GM19035 (cell line): ENCODE measurements around the gene POLG2.
A peak's percentile ranks its signal among the peaks of the same experiment; 100 is the strongest.
"Not testable (repeated sequence)": the region's sequence is repeated elsewhere in the genome, so short reads cannot be mapped to it uniquely, and the experiment has no call there.

Experiments
- ATAC-seq: cut with Tn5 transposase; IDR thresholded peaks from one replicate; pipeline ENCODE4 v1.9.1; 2021; ENCODE audit not compliant: unreplicated experiment

POLG2 gene

DNA sequence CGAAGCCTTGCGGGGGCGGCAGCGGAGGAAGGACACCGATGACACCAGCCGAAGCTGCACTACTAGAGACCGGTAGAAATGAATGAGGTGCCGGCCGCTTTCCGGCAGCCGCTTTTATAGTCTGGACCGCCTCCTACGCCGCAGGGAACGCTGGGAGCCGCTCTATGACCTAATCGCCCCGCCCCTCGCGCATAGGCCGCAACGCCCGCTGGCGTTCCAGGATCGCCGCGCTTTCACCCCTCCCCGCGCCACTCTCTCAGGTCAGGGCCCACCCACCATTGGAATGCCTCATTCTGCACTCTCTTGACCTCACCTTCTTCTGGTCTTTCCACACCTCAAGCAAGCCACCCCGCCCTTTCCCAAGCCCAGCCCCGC is 9.3 kb upstream of the POLG2 start, which contains the start of gene DDX5:
TSS of gene DDX5 (minus strand) at position 89 of the 375 bp plus-strand sequence. CDS start 170 bp downstream, outside the sequence.
- ATAC-seq = peak; percentile 58

DNA sequence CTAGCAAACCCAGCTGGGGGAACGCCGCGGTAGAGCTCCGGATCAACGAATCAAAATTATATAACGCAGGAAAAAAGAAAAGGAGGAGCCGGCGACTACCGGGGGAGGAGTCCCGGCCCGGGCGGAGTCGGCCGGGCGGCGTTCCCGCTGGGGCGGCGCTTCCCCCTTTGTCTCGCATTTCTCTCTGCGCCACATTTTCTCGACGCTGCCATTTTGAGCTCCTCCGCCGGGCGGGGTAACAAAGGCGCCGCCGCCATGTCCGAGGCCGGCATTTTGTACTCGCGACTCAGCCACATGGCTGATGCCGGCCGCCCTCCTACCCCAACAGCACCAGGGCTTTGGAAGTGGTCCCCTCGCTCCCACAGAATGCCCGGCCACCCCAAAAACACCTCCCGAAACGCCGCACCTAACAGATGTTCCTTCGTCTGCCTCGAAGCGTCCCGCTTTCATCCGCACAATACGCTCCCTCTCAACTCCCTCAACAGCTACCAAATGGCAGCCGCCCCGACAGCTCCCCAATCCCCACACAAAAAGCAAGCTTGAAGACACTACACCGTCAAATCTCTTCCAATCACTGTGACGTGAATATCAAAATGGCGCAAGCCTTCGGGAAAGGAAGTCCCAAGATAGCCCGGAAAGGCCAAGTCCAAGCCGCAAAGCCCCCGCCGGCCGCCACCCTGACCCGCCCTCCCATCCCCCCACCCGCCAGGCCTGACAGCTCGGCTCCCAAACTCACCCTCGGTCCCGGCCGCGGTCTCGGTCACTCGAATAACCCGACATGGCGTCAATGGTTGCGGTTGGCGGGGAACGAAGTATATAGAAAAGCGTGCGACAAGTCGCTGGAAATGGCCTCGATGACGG is 8.7 kb upstream of the POLG2 start:
- peak; percentile 28 for ATAC-seq

DNA sequence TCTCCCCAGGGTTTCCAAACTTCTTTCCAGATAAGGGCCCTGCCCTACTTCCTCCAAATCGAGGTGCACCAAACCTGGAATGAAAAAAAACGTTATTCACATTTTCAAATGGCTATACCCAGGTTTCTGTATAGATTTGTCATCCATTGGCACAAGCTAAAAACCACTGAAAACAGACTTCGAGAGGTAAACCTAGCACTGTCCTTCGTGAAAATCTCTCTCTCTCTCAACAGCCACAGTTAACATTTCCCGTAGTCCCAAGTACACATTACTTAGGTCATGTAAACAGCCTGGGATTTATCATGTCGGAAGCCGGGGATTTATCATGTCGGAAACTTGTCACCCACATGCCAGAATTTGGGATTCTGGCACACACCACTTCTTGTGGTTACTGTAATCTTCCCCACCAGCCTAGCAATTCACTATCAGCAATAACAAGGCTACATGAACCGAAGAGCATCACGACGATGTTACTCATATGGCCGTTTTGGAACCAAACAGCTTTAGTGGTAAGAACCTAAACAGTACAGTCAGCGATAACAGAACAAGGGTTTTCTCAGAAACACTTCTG is 8.0 kb upstream of the POLG2 start:
- ATAC-seq = no peak

DNA sequence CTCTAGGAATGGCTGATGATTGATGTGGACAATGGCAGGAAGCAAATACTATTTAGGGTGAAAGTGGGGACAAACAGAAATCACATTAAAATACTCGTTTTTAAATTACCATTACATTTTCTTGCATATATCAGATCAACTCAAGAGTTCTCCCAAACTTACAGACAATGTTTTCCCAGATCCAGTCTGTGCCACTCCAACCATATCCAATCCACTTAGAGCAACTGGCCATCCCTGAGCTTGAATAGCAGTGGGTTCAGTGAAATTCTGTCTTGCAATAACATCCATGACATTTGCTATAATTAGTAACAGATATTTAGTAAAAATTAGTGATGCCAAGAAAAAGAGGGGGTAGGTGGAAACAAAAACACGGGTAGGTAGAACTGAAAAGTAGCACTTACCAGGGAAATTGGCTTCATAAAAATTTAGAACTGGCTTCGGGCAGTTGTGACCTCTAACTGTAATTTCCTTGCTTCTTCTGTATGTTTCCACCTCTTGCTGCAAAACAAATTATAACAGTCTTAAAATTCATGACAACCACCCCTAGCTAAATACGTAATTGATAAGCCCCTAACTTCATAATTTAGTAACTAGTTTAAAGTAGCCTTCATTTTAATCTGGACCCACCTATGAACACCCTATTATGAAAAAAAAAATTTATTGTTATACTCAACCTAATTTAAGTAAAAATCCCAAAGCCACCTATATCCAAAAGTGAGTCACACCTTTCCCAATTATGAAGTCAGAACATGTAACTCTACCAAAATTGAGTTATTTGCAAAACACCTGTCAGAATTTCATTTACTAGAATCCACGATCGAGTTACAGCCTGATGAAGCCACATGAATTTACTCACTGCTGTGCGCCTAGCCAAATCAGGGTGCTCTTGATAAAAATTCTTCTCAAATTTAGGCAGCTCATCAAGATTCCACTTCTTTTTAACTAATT is 7.2 kb upstream of the POLG2 start:
- no peak for ATAC-seq

DNA sequence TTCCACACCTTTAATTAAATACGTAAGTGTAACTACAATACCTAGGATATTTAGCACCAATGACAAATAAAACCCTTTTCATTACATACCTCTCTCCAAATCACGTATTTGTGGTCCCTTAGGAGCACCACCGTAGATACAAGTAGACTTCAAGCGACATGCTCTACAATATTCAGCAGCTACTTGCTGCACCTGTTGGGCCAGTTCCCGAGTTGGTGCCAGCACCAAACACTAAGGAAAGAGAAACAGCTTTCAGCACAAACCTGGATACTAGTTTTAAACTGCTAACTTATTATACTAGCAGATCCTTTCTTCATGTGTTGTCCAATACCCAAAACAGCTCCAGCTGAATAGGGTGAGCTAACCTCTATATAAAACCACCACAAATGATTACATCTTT is 6.5 kb upstream of the POLG2 start:
- ATAC-seq = no peak

DNA sequence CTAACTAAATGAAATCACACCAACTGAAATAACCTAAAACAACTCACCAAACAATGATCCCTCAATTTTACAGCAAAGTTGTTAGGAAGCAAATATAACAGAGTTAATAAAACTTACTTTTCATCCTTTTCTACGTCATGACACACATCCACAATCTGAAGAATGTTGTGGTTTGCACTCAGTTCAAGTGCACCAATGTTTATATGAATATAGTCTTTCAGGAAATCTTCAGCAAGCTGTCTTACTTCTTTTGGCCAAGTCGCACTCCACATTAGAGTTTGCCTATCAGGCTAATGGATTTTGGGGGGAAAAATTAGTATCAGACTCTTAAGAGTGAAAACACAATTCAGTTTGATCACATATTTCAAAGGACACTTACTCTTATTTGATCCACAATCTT is 6.0 kb upstream of the POLG2 start:
- no peak for ATAC-seq

DNA sequence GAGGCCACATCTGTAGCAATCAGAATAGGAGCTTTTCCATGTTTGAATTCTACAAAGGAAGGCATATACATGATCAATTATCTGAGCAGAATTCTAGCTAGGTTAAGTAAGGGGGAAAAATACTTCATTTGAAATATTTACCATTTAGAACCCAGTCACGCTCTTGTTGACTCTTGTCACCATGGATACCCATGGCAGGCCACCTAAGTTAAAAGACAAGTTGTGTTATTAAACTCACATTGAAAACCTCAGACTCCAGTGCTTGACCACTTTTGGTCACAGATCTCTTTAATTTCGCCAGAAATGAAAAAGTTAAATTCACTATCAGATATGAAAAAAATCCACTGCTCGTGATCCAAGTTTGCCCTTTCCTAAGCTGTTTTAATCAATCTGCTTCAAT is 5.2 kb upstream of the POLG2 start:
- no peak for ATAC-seq

DNA sequence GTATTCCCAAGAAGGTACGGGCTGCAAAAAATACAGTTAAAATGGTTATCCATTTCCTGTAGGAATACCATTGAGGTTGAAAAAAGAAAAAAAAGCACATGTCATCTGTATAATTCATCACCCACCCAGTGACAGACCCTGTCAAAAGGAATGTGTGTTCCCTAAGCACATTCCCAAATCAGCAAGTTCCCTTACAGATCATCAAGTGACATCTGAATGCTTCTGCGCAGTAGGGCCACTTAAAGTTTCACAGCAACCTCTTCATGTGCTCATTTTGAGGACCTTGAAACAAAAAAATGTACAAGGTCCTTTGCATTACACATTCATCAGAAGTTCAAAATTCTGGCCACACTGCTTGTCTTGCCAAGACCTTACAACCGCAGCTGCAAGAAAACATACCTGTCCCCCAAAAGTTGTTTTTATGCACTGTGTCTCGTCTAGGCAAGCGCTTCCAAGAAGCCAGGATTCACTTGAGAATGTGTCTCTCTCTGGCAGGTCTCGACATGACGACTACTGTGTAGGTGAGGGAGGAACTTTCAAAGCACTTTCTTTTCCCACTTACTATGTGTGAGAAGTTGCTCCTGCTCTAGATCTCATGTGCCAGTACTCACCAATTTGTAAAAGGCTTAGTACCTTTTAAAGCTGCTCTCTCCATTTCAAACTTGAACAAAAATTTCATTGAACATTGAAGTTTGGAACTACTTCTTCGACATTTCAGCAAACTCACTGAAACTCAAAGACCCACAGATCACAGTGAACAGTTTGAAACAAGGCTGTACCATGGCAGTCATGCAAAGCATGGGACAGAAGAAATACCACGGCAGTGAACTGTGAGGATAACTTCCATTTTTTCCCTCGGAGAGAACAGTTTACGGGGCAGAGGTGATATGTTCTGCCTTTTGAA is 4.3 kb upstream of the POLG2 start:
- no peak for ATAC-seq

DNA sequence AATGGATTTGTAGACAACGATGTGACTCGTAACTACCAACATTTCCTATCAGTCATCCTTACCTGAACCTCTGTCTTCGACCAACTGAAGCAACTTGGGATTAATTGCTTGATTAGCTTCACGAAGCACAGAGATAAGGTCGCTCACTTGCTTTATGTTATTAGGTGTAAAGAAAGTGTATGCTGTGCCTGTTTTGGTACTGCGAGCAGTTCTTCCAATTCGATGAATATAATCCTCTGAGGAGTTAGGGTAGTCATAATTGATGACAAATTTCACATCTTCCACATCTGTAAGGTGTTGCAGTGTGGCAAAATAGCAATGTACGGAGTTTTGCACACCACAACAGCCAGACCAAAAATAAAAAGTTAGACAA is 3.6 kb upstream of the POLG2 start:
- no peak for ATAC-seq

DNA sequence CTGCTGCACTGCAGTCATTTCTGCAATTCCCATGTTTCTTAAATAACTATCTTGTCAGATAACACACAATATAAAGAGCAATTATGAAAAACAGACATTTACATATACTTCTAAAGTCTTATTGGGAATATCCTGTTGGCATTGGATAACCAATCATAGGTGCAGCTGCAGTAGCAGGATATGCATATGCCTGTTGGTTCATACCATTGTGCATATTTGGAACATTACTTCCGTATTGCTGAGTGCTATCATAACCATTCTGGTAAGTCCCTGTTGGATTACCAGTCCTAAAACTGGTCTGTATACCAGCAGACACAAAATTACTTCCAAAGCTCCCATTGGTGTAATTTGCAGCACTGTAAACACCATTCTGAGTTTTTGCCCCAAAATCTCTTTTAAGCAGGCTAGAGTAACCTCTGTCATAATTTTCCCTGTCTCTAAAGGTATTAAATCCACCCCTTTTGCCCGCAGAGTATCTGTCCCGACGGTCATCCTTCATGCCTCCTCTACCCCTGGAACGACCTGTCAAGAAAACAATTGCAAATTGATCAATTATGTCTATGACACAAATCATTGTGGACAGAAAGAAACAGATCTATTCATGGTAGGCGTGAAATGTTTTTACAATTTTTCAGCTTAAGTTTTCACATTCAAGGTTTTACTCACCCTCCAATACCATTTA is 3.1 kb upstream of the POLG2 start:
- no peak for ATAC-seq

DNA sequence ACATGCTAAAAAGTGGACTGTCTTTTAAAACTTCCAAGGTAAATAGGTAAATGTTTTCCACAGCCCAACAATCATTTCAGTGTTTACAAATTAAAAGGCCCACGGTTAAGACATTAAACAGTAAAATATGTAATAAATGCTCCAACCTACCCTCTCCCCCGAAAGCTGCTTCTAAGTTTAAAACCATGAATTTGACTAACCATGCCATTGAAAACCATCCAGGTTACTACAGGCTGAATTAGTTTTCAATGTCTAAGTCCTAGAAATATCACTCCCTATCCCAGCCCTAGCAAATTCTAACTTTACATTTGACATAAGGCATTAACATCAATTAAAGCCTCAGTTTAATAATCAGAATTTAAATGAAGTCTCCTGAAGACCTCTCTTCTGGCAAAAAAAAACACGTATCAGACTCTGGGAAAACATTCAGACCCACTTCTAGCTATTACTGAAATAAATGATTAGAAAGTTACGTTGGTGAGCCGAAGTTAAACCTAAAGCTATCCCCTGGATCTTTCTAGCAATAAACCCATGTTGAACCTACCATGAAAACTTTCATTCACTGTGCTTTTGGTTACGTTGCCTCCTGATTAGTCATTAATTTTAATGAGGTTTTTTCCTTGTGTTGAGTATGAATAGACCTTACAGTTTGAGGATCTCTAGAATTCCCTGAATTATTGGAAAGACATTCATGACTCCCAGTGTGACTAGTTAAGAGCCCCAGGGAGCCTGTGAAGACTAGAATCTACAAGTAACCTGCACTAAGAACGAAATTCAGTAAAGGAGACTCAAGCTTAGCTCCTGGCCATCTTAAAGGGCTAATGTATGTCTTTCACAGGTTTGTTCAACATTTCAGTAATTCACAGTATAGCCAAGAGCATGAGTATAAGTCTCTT is 1.7 kb upstream of the POLG2 start:
- ATAC-seq = no peak

DNA sequence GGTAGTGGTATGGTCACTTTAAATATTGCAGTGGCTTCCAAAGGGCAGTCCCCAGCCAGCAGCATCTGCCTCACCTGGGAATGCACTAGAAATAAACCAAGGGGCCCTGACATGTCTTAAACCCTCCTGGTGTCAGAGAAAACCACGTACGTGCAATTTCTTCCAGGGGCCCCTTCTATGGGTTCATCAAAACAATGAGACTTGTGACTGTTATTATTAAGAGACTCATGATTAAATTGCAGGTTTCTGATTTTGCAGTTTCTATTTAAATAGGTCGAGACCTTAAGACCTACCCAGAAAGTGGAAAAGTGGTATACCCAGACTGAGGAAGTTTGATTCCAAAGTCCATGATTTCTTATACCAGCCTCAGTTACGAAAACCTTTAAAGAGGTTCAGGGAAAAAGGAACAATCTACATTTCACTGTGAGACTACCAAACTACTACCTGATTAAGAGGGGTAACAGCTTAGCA is 746 bp upstream of the POLG2 start:
- no peak for ATAC-seq

DNA sequence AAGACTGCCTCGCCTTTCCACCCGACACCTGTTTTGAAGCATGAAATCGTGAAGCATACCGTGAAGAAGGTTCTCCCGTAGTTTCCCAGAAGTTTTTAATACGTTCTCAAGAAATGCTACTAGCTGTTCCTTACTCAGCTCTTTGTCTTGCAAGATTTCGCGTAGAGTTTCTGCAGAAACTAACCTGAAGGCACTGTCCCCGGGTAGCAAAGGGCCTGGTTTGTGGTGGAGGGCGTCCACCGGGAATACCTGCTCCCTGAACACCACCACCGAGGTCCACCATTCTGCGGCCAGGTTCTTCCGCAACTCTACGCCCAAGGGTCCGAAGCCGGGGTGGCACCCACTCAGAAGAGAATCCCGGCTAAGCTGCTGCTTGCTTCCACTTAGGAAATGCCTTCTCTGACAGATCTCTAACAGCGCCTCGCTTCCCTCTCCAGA is 487 bp downstream of the POLG2 start:
- no peak for ATAC-seq

DNA sequence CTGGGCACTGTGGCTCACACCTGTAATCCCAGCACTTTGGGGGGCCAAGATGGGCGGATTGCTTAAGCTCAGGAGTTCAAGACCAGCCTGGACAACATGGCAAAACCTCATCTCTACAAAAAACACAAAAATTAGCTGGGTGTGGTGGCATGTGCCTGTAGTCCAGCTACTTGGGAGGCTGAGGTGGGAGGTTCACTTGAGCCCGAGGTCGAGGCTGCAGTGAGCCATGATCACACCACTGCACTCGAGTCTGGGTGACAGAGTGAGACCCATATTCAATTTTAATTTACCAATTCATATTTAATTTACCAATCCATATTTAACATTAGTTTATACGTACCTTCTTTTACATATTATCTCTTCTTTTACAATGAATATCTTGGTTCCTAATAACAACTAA is 1.6 kb downstream of the POLG2 start:
- not testable (repeated sequence) for ATAC-seq

DNA sequence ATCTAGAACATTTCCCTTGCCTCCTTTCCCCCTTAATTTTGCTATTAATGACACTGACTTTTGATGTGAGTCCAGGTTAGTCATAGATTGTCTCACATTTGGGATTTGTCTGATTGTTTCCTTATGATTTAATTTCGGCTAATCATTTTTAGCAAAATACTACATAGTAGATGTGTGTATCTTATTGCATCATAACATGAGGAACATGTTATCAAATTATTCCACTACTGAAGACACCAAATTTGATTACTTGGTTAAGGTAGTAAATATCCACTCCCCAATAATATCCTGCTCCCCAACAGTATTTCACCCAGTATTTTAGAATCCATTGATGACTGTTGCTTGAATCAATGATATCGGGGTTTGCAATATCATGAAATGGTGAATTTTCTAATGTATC is 2.7 kb downstream of the POLG2 start:
- ATAC-seq = no peak

DNA sequence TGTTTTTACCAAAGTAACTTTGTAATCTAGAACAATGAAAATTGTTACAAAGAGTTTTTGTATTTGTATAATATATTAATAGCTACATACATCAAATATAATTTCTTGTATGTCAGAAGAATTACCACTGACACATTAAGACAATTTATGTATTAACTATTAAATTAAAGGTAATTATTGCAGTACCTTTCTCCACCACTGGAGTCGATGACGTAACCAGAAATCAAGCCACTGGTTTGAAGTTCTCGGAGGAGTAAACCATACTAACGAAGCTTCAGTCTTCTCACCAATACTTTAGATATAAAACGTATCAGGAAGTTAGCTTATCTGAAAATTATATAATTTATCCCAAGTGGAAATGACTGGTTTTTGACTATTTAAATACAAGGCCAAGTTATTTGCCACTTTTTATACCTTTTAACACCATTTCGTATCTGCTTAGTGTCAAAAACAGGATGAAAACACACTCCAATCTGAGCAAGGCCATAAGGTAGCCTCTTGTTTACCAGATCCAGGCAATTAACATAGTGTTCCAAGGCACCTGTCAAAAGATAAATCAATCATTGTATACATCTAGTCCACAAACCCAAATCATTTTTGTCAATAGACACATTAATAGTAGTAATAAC is 4.3 kb downstream of the POLG2 start:
- ATAC-seq = no peak

DNA sequence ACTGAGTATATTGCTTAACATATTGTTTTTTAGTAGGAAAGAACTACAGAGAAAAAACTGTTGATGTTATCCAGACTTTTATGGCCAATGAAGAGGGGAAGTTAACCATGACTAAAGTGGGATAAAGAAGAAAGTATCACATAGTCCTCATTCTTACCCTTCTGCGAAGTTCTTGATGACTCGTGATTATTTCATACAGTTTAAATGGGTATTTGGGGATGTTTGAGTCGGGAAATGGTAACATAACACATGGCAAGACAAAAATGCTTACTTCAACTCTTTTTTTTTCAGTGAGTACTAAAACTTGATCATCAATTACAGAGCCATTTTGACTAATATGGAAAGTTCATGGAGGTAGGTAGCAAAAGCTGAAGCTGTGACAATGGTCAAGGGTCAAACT is 4.9 kb downstream of the POLG2 start:
- ATAC-seq = no peak
